Right lobe of liver (tissue), 6 donors: ENCODE data around the gene SHISA9. TPM values are rescaled to one million over a fixed set of nuclear protein-coding genes. Genes with fewer than 3 reads are reported as not detected.

Experiments used
- ATAC-seq, 4 donors: fragments of 200-7000 bp; cut with Tn5 transposase; one replicate each; pipeline ENCODE4 v1.9.1; 2020; ENCODE audit warnings: mild to moderate bottlenecking in 4 of 4, moderate library complexity in 4 of 4
- DNase-seq, 3 donors: peaks; one replicate each; pipeline ENCODE4 v3.0.0-alpha.2; 2020
- H3K27ac ChIP-seq, 3 donors: fragments of 200-600 bp; one replicate each; pipeline ENCODE4 v1.8.0; 2022
- H3K27me3 ChIP-seq, 2 donors: fragments of 200-600 bp; one replicate each; pipeline ENCODE4 v1.8.0; 2022
- H3K36me3 ChIP-seq, 4 donors: fragments of 200-600 bp; sonication (generic) in 1 of 4; one replicate each; pipeline versions ENCODE4 v1.5.1 to v1.8.0; 2017 to 2022; ENCODE audit warnings: control low read depth in 1 of 4
- H3K4me1 ChIP-seq, 4 donors: fragments of 200-600 bp; sonication (generic) in 1 of 4; one replicate each; pipeline versions ENCODE4 v1.5.1 to v1.8.0; 2017 to 2022; ENCODE audit warnings: control low read depth in 1 of 4
- H3K4me3 ChIP-seq, 3 donors: fragments of 200-600 bp; one replicate each; pipeline ENCODE4 v1.8.0; 2022
- H3K9me3 ChIP-seq, 4 donors: fragments of 200-600 bp; sonication (generic) in 1 of 4; one replicate each; pipeline versions ENCODE4 v1.5.1 to v1.8.0; 2017 to 2022; ENCODE audit warnings: control low read depth in 1 of 4
- POLR2A ChIP-seq: fragments of 450-650 bp; IDR thresholded peaks from one replicate; pipeline ENCODE4 v1.6.1; 2017; ENCODE audit warnings: antibody characterized with exemption, mild to moderate bottlenecking
- WGBS: methylation state at CpG from one replicate; pipeline ENCODE4 v1.1.6; 2018; ENCODE audit warnings: low coverage, low lambda C conversion rate; ENCODE audit not compliant: insufficient coverage; ENCODE audit errors: missing lambda C conversion rate; 5-methylcytosine and 5-hydroxymethylcytosine counted together
- intact Hi-C, 2 donors: fragments of 100-400 bp; cut with DNase I; formaldehyde crosslinking; loops; one replicate each; pipeline versions ENCODE4 v1.11.2 to v1.14.1; 2022
- total RNA-seq, 6 experiments: library from RNA; depleted of rRNA in 2 of 6; stranded (reverse); fragments of >200 nt in 2 of 6; fragmentation: NEBNext Ultra II Directional in 3 of 6; extraction: Animal tissue kit (Norgen Biotek cat#: 25700) in 3 of 6; gene quantifications; one replicate each; pipeline versions ENCODE4 v1.1.0 to v1.2.4, GENCODE V29; 2016 to 2023
- TF ChIP-seq, protein P1 (sequence below), 4 donors: fragments of 200-600 bp in 3 of 4; fragments of 450-650 bp in 1 of 4; IDR thresholded peaks; one replicate each; pipeline versions ENCODE4 v1.5.1 to v1.8.0; 2016 to 2022; ENCODE audit warnings: antibody characterized with exemption in 4 of 4, mild to moderate bottlenecking in 2 of 4
- donor health status: DM: no; HTN: yes; CAD: no.
- donor health status: DM: no; HTN: no; CAD: no.
- donor health status: DM: no; HTN: no; CAD: no.
- donor health status: DM: no; HTN: yes; CAD: no.
- donor health status: DM: no; HTN: yes; CAD: no.

SHISA9 gene
- total RNA-seq, 6 experiments from 2014 or later, result 0.02 to 0.06 TPM; not detected in 4

DNA sequence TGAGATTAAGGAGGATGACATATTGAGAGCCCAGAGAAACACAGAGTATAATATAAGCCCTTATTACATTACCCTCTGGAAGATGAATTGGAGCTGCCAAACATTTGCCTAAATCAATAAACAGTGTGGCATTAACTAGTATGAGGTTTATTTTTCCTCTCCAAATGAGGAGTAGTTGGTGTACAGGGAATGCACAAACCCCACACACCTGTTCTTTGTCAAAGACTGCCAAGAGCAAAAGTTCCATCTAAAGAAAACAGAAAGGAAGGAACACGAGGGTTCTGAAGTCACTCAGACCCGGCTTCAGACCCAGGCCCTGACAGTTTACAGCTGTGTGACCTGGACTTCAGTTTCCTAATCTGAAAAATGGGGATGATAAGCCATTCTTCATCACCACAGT is 138.1 kb downstream of the SHISA9 start:
- DNase-seq (no peak), ATAC-seq (no peak)
- no peaks in the 10 kb centered on the region for H3K9me3 ChIP-seq
- no peaks in the 10 kb centered on the region for H3K27me3 ChIP-seq
- no peaks in the 10 kb centered on the region for H3K36me3 ChIP-seq
- H3K4me1 ChIP-seq, result no peaks in the 10 kb centered on the region
- no peak overlapping the region for H3K27ac ChIP-seq
- TF ChIP-seq POLR2A, result no peak
- TF ChIP-seq, protein P1, sequence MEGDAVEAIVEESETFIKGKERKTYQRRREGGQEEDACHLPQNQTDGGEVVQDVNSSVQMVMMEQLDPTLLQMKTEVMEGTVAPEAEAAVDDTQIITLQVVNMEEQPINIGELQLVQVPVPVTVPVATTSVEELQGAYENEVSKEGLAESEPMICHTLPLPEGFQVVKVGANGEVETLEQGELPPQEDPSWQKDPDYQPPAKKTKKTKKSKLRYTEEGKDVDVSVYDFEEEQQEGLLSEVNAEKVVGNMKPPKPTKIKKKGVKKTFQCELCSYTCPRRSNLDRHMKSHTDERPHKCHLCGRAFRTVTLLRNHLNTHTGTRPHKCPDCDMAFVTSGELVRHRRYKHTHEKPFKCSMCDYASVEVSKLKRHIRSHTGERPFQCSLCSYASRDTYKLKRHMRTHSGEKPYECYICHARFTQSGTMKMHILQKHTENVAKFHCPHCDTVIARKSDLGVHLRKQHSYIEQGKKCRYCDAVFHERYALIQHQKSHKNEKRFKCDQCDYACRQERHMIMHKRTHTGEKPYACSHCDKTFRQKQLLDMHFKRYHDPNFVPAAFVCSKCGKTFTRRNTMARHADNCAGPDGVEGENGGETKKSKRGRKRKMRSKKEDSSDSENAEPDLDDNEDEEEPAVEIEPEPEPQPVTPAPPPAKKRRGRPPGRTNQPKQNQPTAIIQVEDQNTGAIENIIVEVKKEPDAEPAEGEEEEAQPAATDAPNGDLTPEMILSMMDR (IDR thresholded peaks at IDR 0.05), result no peak
- no peak overlapping the region for H3K4me3 ChIP-seq
- intact Hi-C loops, result loop anchor here in 1 of 2 donors (10.0 kb wide), 1 partner anchor 65 kb away; no protein-coding TSS in a partner anchor
- 7% methylated on average over 2 of the region's 2 CpGs for WGBS

DNA sequence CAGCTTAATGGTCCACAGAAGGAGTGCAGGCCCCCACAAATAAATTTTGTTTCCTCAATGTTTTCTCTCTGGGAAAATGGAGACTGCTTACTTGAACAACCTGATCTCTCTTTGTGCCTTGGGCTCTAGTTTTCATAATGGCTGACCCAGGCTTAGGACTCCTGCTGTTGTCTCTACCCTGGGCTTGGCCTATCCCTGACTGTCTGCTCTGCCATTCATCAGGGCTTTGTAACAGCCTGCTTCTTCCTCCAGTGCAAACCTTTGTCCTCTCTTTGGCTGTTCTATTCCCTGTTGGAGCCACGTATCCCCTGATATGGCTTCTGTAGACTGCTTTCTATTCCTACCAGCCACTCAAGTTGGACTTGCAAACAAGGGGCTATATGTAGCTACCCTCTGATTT is 139.8 kb downstream of the SHISA9 start:
- WGBS, result 38% methylated on average over 1 of the region's 1 CpG
- intact Hi-C loops, result no loop called here
- ATAC-seq, result no peak
- TF ChIP-seq, protein P1 (IDR thresholded peaks at IDR 0.05), result no peak
- TF ChIP-seq POLR2A, result no peak
- no peaks in the 10 kb centered on the region for H3K9me3 ChIP-seq
- H3K4me3 ChIP-seq, result no peak overlapping the region
- no peaks in the 10 kb centered on the region for H3K4me1 ChIP-seq
- H3K27ac ChIP-seq, result no peak overlapping the region
- H3K27me3 ChIP-seq, result no peaks in the 10 kb centered on the region
- no peaks in the 10 kb centered on the region for H3K36me3 ChIP-seq
- DNase-seq, result no peak

DNA sequence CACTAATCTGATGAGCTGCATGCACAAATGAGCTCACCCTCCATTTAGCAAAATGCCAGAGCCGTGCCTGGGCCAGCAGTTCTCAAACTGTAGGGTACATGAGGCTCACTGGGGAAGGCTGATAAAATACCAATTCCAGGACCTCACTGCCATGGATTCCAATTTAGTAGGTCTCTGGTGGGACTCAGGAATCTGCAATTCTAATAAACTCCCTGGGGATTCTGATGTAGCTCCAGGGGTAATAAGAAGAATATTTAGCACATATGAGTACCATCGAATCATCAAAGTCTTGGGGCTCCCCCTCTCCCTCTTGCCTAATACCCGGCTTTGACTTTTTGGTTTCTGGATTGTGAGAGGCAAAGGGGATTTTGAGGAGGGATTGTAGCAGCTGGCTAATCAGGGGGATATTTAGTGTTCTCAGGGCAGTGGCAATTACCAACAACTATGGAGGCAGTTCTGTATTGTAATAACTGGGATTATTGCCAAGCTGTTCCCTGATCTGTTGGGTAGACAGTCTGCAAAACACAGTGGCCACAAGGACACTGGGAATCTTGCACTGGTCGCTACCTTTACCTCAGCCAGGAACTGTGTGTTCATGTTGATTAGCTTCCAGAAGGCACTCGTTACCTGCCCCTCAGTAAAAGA is 140.4 kb downstream of the SHISA9 start:
- Histone ChIP-seq H3K27me3 (no peaks in the 10 kb centered on the region), H3K27ac (no peak overlapping the region), H3K4me1 (no peaks in the 10 kb centered on the region), H3K9me3 (no peaks in the 10 kb centered on the region), H3K36me3 (no peaks in the 10 kb centered on the region), H3K4me3 (no peak overlapping the region)
- DNase-seq, result no peak
- intact Hi-C loops, result no loop called here
- TF ChIP-seq, protein P1 (IDR thresholded peaks at IDR 0.05), result no peak
- no peak for TF ChIP-seq POLR2A
- ATAC-seq, result no peak
- 58% methylated on average over 4 of the region's 5 CpGs for WGBS

DNA sequence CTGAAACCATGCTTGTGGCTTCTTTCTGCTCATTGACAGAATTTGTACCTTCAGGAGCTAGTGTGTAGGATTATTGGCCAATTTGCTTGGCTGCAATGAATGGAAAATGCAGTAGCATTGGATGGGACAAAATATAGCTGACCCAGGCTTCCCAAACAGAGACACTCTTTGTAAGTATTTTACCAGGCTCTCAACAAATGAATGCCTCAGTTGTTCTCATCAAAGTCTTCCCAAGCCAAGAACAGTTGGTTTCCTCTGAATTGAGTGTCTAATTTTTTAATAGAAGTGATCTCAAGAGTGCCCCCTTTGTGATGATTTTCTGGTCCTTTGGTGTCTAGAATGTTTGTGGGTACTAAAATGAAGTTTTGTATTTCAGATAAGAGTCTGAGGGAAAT is 140.9 kb downstream of the SHISA9 start:
- H3K36me3 ChIP-seq, result no peaks in the 10 kb centered on the region
- no peak overlapping the region for H3K27ac ChIP-seq
- DNase-seq (no peak), ATAC-seq (no peak)
- H3K27me3 ChIP-seq, result no peaks in the 10 kb centered on the region
- H3K4me1 ChIP-seq, result no peaks in the 10 kb centered on the region
- H3K4me3 ChIP-seq, result no peak overlapping the region
- no peaks in the 10 kb centered on the region for H3K9me3 ChIP-seq
- TF ChIP-seq POLR2A, result no peak
- TF ChIP-seq, protein P1 (IDR thresholded peaks at IDR 0.05), result no peak
- intact Hi-C loops, result no loop called here
